Ascending aorta (tissue), 2 donors: ENCODE results near the gene MTARC2. TPM values are rescaled to one million over a fixed set of nuclear protein-coding genes. Genes with fewer than 3 reads are reported as not detected.

ENCODE experiments used
- DNase-seq, 2 donors: peaks; one replicate each; pipeline ENCODE4 v3.0.0-alpha.2; 2019; ENCODE audit warnings: low spot score in 2 of 2
- H3K27ac ChIP-seq, 2 donors: fragments of 200-600 bp; sonication (generic); one replicate each; pipeline ENCODE4 v1.5.1; 2016 to 2017; ENCODE audit warnings: mild to moderate bottlenecking in 1 of 2
- H3K27me3 ChIP-seq: fragments of 200-600 bp; sonication (generic); one replicate; pipeline ENCODE4 v1.5.1; 2017
- H3K36me3 ChIP-seq, 2 donors: fragments of 200-600 bp; sonication (generic); one replicate each; pipeline ENCODE4 v1.5.1; 2016
- H3K4me1 ChIP-seq, 2 donors: fragments of 200-600 bp; sonication (generic); one replicate each; pipeline ENCODE4 v1.5.1; 2016 to 2017; ENCODE audit warnings: mild to moderate bottlenecking in 1 of 2
- H3K4me3 ChIP-seq, 2 donors: fragments of 200-600 bp; sonication (generic); one replicate each; pipeline ENCODE4 v1.5.1; 2016 to 2017; ENCODE audit warnings: mild to moderate bottlenecking in 1 of 2
- H3K9me3 ChIP-seq, 2 donors: fragments of 200-600 bp; sonication (generic); one replicate each; pipeline ENCODE4 v1.5.1; 2016
- intact Hi-C: fragments of 100-400 bp; cut with DNase I; formaldehyde crosslinking; loops from one replicate; pipeline ENCODE4 v1.15.1; 2023
- total RNA-seq: library from RNA; depleted of rRNA; stranded (reverse); fragments of >200 nt; gene quantifications from one replicate; pipeline ENCODE4 v1.1.0, GENCODE V29; 2016
- TF ChIP-seq, protein P1 (sequence below), 3 experiments: fragments of 200-600 bp in 2 of 3; fragments of 450-650 bp in 1 of 3; sonication (generic) in 2 of 3; IDR thresholded peaks; one replicate each; pipeline ENCODE4 v1.5.1; 2016 to 2019; ENCODE audit warnings: antibody characterized with exemption in 3 of 3, mild to moderate bottlenecking in 1 of 3, moderate library complexity in 1 of 3

Gene MTARC2
- total RNA-seq, 1 donor from 2014 or later = 23.7 TPM

DNA sequence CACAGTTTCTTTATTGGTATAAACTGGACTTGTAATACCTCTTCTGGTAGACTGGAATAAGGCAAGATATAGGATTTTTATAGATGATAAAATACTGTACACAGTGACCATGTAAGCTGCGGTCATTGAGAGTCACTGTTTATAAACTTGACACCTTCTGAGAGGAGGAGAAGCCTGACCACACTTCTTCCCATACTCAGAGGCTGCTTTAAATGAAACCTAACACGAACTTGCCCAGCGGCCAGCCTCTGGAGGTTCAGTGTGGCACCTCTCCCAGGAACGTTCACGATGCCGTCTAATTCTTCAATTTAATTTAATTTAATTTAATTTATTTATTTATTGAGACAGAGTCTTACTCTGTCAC, 61.0 kb downstream of the MTARC2 start:
- peaks cover 0 to 6% of the 10 kb centered on the region in 2 donors for H3K4me1 ChIP-seq

DNA sequence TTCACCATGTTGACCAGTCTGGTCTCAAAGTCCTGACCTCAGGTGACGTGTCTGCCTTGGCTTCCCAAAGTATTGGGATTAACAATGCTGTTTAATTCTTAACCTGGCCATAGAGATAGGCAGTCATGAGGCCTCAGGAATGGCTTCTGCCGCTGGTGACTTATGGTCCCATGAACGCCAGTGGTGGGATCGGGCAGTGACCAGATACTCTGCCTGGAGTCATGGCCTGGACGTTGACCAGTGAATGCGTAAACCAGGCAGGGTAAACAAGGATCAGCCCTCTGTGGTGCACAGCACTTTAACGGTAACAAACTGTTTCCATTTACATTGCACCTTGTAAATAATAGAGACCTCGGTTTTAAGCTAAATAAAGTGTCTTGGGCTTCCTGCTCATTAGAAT, 61.6 kb downstream of the MTARC2 start:
- H3K36me3 ChIP-seq = peaks cover 0 to 7% of the 10 kb centered on the region in 2 donors
- no peak overlapping the region for H3K27ac ChIP-seq
- H3K4me3 ChIP-seq = no peak overlapping the region

More for the DNA sequence above, 61.0 kb downstream of the MTARC2 start:
- TF ChIP-seq, protein P1, sequence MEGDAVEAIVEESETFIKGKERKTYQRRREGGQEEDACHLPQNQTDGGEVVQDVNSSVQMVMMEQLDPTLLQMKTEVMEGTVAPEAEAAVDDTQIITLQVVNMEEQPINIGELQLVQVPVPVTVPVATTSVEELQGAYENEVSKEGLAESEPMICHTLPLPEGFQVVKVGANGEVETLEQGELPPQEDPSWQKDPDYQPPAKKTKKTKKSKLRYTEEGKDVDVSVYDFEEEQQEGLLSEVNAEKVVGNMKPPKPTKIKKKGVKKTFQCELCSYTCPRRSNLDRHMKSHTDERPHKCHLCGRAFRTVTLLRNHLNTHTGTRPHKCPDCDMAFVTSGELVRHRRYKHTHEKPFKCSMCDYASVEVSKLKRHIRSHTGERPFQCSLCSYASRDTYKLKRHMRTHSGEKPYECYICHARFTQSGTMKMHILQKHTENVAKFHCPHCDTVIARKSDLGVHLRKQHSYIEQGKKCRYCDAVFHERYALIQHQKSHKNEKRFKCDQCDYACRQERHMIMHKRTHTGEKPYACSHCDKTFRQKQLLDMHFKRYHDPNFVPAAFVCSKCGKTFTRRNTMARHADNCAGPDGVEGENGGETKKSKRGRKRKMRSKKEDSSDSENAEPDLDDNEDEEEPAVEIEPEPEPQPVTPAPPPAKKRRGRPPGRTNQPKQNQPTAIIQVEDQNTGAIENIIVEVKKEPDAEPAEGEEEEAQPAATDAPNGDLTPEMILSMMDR (IDR thresholded peaks at IDR 0.05) = no peak
- Histone ChIP-seq H3K4me3 (no peak overlapping the region), H3K9me3 (no peaks in the 10 kb centered on the region), H3K27ac (no peak overlapping the region), H3K27me3 (no peaks in the 10 kb centered on the region), H3K36me3 (peaks cover 0 to 7% of the 10 kb centered on the region in 2 donors)
- no peak for DNase-seq
- intact Hi-C loops = loop anchor here (10.0 kb wide), 1 partner anchor 936 kb away; the partner anchor contains the start of gene DUSP10

DNA sequence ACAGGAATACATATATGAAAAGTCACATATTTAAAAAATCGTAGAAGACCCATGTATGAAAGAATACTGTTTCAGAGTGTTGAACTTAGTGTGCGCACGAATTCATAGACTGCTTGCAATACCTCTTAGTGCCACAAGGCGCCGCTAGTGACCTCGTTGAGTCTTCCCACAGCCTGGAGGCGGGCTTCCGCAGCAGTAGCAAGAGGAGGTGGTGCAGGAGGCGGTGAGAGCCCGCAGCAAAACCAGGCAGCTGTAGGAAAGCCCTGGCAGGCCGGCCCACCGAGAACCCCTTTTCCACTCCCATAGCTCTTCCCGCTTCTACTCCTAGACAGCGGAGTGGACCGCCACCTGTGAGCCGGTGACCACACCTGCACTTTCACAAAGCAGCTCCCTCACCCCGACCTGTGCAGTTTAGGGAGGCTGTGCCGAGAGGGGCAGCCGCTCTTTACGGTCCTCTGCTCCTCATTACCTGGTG, 62.1 kb downstream of the MTARC2 start:
- Histone ChIP-seq H3K4me3 (peak overlapping the region; percentile 8 to 36), H3K4me1 (peaks cover 0 to 6% of the 10 kb centered on the region in 2 donors), H3K36me3 (peaks cover 0 to 7% of the 10 kb centered on the region in 2 donors), H3K27me3 (no peaks in the 10 kb centered on the region), H3K9me3 (no peaks in the 10 kb centered on the region), H3K27ac (no peak overlapping the region)
- intact Hi-C loops = loop anchor here (1.0 to 5.0 kb wide), 2 partner anchors 67 to 393 kb away; partner anchors contain the start of gene HLX
- peak in 1 of 2 donors; percentile 89 for DNase-seq
- TF ChIP-seq, protein P1 (IDR thresholded peaks at IDR 0.05) = peak; percentile 85 to 92 (median 90)

More for the DNA sequence above, 61.6 kb downstream of the MTARC2 start:
- intact Hi-C loops = loop anchor here (1.0 to 10.0 kb wide), 3 partner anchors 68 to 935 kb away; partner anchors contain the start of genes DUSP10 and HLX
- Histone ChIP-seq H3K4me1 (peaks cover 0 to 6% of the 10 kb centered on the region in 2 donors), H3K9me3 (no peaks in the 10 kb centered on the region), H3K27me3 (no peaks in the 10 kb centered on the region)
- TF ChIP-seq, protein P1 (IDR thresholded peaks at IDR 0.05) = no peak
- no peak for DNase-seq

- H3K4me3 ChIP-seq = no peak overlapping the region
- no peaks in the 10 kb centered on the region for H3K27me3 ChIP-seq
- TF ChIP-seq, protein P1 (IDR thresholded peaks at IDR 0.05) = no peak
- intact Hi-C loops = loop anchor here (1.0 to 5.0 kb wide), 2 partner anchors 66 to 392 kb away; partner anchors contain the start of gene HLX
- no peaks in the 10 kb centered on the region for H3K9me3 ChIP-seq
- H3K36me3 ChIP-seq = peaks cover 0 to 7% of the 10 kb centered on the region in 2 donors
- peaks cover 0 to 6% of the 10 kb centered on the region in 2 donors for H3K4me1 ChIP-seq
- DNase-seq = no peak
- H3K27ac ChIP-seq = no peak overlapping the region
These were observed 62.8 kb downstream of the MTARC2 start for GRCh38 chr1:220810963-220811362.

DNA sequence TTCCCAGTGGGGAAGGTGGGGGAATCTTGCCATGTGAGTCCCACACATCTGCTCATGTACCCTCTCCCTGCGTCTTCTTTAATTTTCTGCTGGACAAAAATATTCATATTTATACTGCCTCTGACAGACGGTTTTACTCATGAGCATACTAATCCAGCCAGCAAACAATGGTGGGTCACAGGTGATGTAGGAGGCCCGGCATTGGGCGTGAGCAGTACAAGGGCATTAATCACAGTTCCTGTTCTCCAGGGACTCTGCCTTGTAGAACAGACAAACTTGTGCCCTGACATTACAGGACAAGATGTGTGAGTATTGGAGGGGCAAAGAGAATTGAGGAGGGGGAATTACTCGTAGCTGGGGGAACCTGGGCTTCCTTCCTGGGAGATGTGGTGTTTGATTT, 63.6 kb downstream of the MTARC2 start:
- Histone ChIP-seq H3K27ac (no peak overlapping the region), H3K27me3 (no peaks in the 10 kb centered on the region), H3K9me3 (no peaks in the 10 kb centered on the region), H3K36me3 (peaks cover 0 to 7% of the 10 kb centered on the region in 2 donors), H3K4me1 (peaks cover 0 to 6% of the 10 kb centered on the region in 2 donors), H3K4me3 (no peak overlapping the region)
- DNase-seq = no peak
- intact Hi-C loops = loop anchor here (5.0 kb wide), 1 partner anchor 66 kb away; the partner anchor contains the start of gene HLX
- TF ChIP-seq, protein P1 (IDR thresholded peaks at IDR 0.05) = no peak
